IPS-18a (cell line): ENCODE measurements around the gene UBE2J2.

Experiments used
- H3K27ac ChIP-seq: one replicate; pipeline ENCODE4 v1.5.1; 2013; ENCODE audit warnings: low read length
- H3K27me3 ChIP-seq: one replicate; pipeline ENCODE4 v1.6.1; 2013; ENCODE audit warnings: mild to moderate bottlenecking, low read length; ENCODE audit not compliant: control insufficient read depth, insufficient read depth
- H3K36me3 ChIP-seq: one replicate; pipeline ENCODE4 v1.6.1; 2013; ENCODE audit warnings: low read depth, low read length; ENCODE audit not compliant: control insufficient read depth
- H3K4me1 ChIP-seq: one replicate; pipeline ENCODE4 v1.6.1; 2013; ENCODE audit warnings: low read depth, low read length; ENCODE audit not compliant: control insufficient read depth
- H3K4me3 ChIP-seq: one replicate; pipeline ENCODE4 v1.5.1; 2013; ENCODE audit warnings: low read length
- H3K9ac ChIP-seq: one replicate; pipeline ENCODE4 v1.6.1; 2013; ENCODE audit warnings: mild to moderate bottlenecking, low read length, moderate library complexity
- H3K9me3 ChIP-seq: one replicate; pipeline ENCODE4 v1.6.1; 2013; ENCODE audit warnings: low read depth, low read length; ENCODE audit not compliant: control insufficient read depth

UBE2J2 gene

GRCh38 chr1:1221887-1222574 lies 51.6 kb downstream of the UBE2J2 start:
- Histone ChIP-seq H3K9me3 (no peaks in the 10 kb centered on the region), H3K4me3 (no peak overlapping the region), H3K9ac (no peak overlapping the region), H3K4me1 (no peaks in the 10 kb centered on the region), H3K36me3 (peaks cover 7% of the 10 kb centered on the region), H3K27me3 (no peaks in the 10 kb centered on the region), H3K27ac (no peak overlapping the region)

DNA sequence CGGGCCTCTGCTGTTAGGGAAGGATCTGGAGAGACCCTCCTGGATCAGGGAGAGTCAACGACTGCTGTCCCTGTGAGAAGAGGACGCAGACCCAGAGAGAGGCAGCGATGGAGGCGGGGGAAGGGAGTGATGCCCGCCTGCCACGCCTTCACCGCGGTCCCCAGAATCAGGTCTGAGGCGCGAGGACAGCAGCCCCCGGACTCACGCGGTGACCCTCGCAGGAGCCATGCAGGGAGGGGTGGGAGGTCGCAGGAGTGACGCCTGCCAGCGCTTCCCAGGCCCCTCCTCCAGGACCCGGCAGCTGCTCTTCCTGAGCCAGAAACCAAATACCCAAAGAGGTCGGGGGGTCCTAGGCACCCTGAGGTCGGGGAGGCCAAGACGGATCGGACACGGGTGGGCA lies 53.5 kb downstream of the UBE2J2 start:
- H3K9me3 ChIP-seq: no peaks in the 10 kb centered on the region
- H3K4me1 ChIP-seq: no peaks in the 10 kb centered on the region
- no peak overlapping the region for H3K9ac ChIP-seq
- H3K27me3 ChIP-seq: no peaks in the 10 kb centered on the region
- peaks cover 13% of the 10 kb centered on the region for H3K36me3 ChIP-seq
- H3K4me3 ChIP-seq: no peak overlapping the region
- no peak overlapping the region for H3K27ac ChIP-seq

DNA sequence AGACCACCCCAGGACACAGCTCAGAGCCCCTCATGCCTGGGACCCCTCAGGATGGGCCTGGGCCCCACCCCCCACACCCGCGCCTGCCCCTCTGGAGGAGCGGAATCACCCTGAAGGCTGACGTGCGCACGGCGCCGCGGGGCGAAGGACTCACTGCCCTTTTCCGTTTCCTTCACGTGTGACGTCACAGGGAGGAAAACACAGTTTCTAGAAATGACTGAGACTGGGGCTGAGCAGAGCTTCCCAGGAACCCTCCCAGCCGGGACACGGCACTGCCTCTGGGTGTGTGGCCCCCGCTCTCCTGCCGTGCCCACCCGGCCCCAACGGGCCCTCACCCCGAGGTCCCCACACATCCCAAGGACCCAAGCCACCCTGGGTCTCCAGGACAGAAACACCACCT lies 54.3 kb downstream of the UBE2J2 start:
- Histone ChIP-seq H3K9me3 (no peaks in the 10 kb centered on the region), H3K4me1 (no peaks in the 10 kb centered on the region), H3K36me3 (peaks cover 13% of the 10 kb centered on the region), H3K9ac (no peak overlapping the region), H3K4me3 (no peak overlapping the region), H3K27ac (no peak overlapping the region), H3K27me3 (no peaks in the 10 kb centered on the region)

DNA sequence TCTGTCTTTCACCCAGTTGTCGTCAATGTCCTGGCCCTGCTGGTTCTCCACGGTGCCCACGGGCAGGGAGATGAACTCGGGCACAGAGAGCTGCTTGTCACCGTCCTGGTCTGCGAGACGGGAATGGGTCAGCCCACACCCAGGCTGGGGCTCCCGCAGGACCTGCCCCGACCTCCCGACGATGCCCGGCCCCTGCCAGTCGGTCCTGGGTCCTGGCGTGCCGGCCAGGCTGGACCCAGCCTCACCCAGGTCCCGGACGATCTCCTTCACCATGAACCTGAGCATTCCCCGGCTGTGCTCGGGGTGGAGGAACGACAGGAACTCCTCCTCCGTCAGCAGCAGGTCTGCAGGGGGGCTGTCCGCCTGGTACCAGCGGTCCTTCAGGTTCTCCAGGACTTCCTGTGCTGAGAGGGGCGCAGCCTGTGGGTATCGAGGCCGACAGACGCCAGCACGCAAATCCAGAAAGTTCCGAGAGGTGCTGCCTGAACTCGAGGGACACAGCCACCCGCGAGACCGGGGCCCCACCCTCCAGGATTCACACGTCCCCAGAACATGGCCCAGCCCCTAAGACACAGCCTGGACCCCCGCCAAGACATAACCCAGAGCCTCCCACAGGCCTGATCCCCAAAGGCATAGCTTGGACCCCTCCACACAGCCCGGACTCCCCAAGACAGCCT lies 55.0 kb downstream of the UBE2J2 start:
- no peak overlapping the region for H3K9ac ChIP-seq
- H3K27ac ChIP-seq: no peak overlapping the region
- H3K36me3 ChIP-seq: peaks cover 13% of the 10 kb centered on the region
- H3K27me3 ChIP-seq: no peaks in the 10 kb centered on the region
- H3K9me3 ChIP-seq: no peaks in the 10 kb centered on the region
- no peaks in the 10 kb centered on the region for H3K4me1 ChIP-seq
- H3K4me3 ChIP-seq: no peak overlapping the region

GRCh38 chr1:1217621-1218523 lies 55.8 kb downstream of the UBE2J2 start:
- Histone ChIP-seq H3K9ac (no peak overlapping the region), H3K4me1 (no peaks in the 10 kb centered on the region), H3K27ac (no peak overlapping the region), H3K4me3 (no peak overlapping the region), H3K9me3 (no peaks in the 10 kb centered on the region), H3K36me3 (peaks cover 11% of the 10 kb centered on the region), H3K27me3 (no peaks in the 10 kb centered on the region)

- no peaks in the 10 kb centered on the region for H3K4me1 ChIP-seq
- peaks cover 6% of the 10 kb centered on the region for H3K36me3 ChIP-seq
- no peaks in the 10 kb centered on the region for H3K9me3 ChIP-seq
- no peak overlapping the region for H3K4me3 ChIP-seq
- H3K9ac ChIP-seq: no peak overlapping the region
- no peaks in the 10 kb centered on the region for H3K27me3 ChIP-seq
- H3K27ac ChIP-seq: no peak overlapping the region
These were observed 56.7 kb downstream of the UBE2J2 start for GRCh38 chr1:1216770-1217620.

- Histone ChIP-seq H3K4me1 (no peaks in the 10 kb centered on the region), H3K27ac (no peak overlapping the region), H3K9me3 (no peaks in the 10 kb centered on the region), H3K9ac (no peak overlapping the region), H3K4me3 (no peak overlapping the region), H3K36me3 (peaks cover 6% of the 10 kb centered on the region), H3K27me3 (no peaks in the 10 kb centered on the region)
These were observed 57.6 kb downstream of the UBE2J2 start for GRCh38 chr1:1215881-1216605.

DNA sequence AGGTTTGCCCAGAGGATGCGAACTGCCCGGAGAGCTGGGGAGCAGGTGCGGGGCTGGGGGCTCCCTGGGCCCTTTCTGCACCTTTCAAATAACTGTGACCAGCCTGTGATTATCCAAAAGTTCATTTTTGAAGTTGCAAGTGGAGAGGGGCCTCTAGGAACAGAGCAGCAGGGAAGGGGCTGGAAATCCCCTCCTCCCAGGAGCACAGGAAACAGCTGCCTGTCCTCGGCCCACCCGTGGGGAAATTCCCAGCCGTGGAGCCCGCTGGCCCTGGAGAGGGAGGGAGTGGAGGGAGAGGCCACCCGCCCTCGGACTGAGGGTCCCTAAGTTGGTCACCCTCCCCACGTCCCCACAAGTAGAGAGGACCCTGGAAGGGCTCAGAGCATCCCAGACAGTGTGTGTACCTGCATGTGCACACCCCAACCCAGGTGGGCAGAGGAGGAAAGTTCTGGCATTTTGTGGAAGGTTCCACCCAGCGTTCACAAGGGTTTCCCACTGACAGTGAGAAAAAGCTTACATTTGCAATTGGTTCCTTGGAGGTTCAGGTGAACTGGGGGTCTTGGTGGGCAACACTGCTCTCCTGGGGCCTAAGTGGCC lies 58.5 kb downstream of the UBE2J2 start:
- no peak overlapping the region for H3K27ac ChIP-seq
- no peaks in the 10 kb centered on the region for H3K4me1 ChIP-seq
- H3K27me3 ChIP-seq: no peaks in the 10 kb centered on the region
- H3K4me3 ChIP-seq: no peak overlapping the region
- no peaks in the 10 kb centered on the region for H3K9me3 ChIP-seq
- H3K9ac ChIP-seq: no peak overlapping the region
- H3K36me3 ChIP-seq: peaks cover 6% of the 10 kb centered on the region

- H3K27ac ChIP-seq: no peak within 1 kb of the TSS
- H3K27me3 ChIP-seq: no peaks in the 10 kb centered on the region
- no peak within 1 kb of the TSS for H3K9ac ChIP-seq
- no peaks in the 10 kb centered on the region for H3K9me3 ChIP-seq
- no peak within 1 kb of the TSS for H3K4me3 ChIP-seq
- H3K36me3 ChIP-seq: peaks cover 6% of the 10 kb centered on the region
- no peaks in the 10 kb centered on the region for H3K4me1 ChIP-seq
These were observed 60.0 kb downstream of the UBE2J2 start, which contains the start of gene TNFRSF4 for GRCh38 chr1:1213345-1214265. TNFRSF4 (minus strand) TSS chr1:1214153; CDS start chr1:1214127, 26 bp downstream.
